NCI-H1694 (cell line): ENCODE data around the gene DUXA.

Experiments
- DNase-seq: peaks from one replicate; lab custom pipeline; 2025; lab: John Stamatoyannopoulos, UW

The DUXA gene

DNA sequence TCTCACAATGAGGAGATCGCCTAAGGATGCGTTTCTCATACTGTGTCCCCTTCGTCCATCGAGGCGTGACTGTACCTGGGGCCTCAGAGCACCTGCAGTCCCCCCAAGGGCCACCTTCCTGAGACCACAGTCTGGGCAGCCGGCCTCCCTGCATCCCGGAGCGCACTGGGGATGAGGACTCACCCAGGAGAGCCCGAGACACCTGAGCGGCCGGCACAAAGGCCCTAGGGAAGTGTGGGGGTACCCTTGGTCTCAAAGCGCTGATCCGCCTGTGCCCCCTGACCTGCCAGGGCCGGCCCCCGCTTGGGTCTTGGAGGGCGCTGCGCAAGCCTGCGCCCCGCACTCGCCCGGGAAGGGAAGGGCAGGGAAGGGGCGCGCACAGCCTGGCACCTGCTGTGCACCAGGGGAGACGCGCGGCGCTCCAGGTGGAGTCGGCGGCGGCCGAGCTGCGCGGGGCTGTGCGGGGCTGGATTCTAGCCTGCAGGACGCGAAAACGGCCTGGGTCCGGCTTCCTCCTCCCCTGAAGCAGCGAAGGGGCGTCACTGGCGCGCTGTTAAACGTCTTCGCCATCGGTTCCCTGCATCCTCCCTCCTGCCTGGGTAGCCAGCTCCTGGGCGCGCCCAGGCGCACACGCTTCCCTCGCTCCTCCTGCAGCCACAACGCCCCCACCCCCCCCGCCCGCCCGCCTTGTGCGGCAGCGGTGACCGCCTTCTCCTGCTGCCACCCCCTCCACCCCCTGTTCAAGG lies 61.1 kb downstream of the DUXA start:
- DNase-seq = no peak
